ENCODE measurements around the gene HTR6.

DNA sequence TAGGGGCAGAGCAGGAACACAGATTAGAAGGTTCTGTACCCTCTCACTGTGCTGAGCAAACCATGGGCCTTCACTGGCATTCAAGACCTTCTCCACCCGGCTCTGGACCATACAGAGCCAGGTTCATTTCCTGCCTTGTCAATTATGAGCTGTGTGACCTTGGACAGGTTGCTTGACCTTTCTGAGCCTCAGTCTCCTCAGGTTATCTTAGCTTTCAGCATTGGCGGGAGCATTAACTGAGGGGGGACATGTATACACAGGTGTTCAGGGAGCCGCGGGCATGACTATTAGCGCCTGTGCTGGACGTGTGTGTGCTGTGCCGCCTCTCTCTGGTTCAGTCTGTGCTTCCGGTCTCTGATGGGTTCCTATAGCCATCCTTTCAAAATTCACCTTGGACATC is 32.1 kb downstream of the HTR6 start:
- TF ChIP-seq, protein P1, sequence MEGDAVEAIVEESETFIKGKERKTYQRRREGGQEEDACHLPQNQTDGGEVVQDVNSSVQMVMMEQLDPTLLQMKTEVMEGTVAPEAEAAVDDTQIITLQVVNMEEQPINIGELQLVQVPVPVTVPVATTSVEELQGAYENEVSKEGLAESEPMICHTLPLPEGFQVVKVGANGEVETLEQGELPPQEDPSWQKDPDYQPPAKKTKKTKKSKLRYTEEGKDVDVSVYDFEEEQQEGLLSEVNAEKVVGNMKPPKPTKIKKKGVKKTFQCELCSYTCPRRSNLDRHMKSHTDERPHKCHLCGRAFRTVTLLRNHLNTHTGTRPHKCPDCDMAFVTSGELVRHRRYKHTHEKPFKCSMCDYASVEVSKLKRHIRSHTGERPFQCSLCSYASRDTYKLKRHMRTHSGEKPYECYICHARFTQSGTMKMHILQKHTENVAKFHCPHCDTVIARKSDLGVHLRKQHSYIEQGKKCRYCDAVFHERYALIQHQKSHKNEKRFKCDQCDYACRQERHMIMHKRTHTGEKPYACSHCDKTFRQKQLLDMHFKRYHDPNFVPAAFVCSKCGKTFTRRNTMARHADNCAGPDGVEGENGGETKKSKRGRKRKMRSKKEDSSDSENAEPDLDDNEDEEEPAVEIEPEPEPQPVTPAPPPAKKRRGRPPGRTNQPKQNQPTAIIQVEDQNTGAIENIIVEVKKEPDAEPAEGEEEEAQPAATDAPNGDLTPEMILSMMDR (IDR thresholded peaks at IDR 0.05), result no peak
- no peak for TF ChIP-seq POLR2A (IDR thresholded peaks at IDR 0.05)
